Measurements from ENCODE around the gene UQCC5.

UQCC5 gene

GRCh38 chr3:52502808-52503350 is 33.5 kb upstream of the UQCC5 start:
- Histone ChIP-seq H3K36me3 (ENCODE audit: control insufficient read depth, insufficient read depth, low read length) (no peaks in the 10 kb centered on the region), H3K27me3 (replicated peaks; ENCODE audit: control insufficient read depth, insufficient read depth, low read length) (no peaks in the 10 kb centered on the region; the same call in 1 of the 2 replicates), H3K4me3 (replicated peaks; ENCODE audit: low read depth, low read length) (no peak overlapping the region)
- no peak for DNase-seq (ENCODE audit: extremely low read depth, insufficient read length)
- TF ChIP-seq CTCF (IDR thresholded peaks at IDR 0.05; ENCODE audit: insufficient read depth, low read length, poor library complexity, severe bottlenecking): no peak

- TF ChIP-seq CTCF (IDR thresholded peaks at IDR 0.05; ENCODE audit: insufficient read depth, low read length, poor library complexity, severe bottlenecking): no peak
- Histone ChIP-seq H3K27me3 (replicated peaks; ENCODE audit: control insufficient read depth, insufficient read depth, low read length) (no peaks in the 10 kb centered on the region; the same call in 1 of the 2 replicates), H3K36me3 (ENCODE audit: control insufficient read depth, insufficient read depth, low read length) (no peaks in the 10 kb centered on the region), H3K4me3 (replicated peaks; ENCODE audit: low read depth, low read length) (no peak overlapping the region)
- no peak for DNase-seq (ENCODE audit: extremely low read depth, insufficient read length)
These were observed 32.5 kb upstream of the UQCC5 start for GRCh38 chr3:52503788-52504424.

- DNase-seq (ENCODE audit: extremely low read depth, insufficient read length): no peak
- no peaks in the 10 kb centered on the region for H3K36me3 ChIP-seq (ENCODE audit: control insufficient read depth, insufficient read depth, low read length)
- no peak overlapping the region for H3K4me3 ChIP-seq (replicated peaks; ENCODE audit: low read depth, low read length)
- TF ChIP-seq CTCF (IDR thresholded peaks at IDR 0.05; ENCODE audit: insufficient read depth, low read length, poor library complexity, severe bottlenecking): no peak
- no peaks in the 10 kb centered on the region; the same call in 1 of the 2 replicates for H3K27me3 ChIP-seq (replicated peaks; ENCODE audit: control insufficient read depth, insufficient read depth, low read length)
These were observed 31.4 kb upstream of the UQCC5 start for GRCh38 chr3:52504977-52505376.

- TF ChIP-seq CTCF (IDR thresholded peaks at IDR 0.05; ENCODE audit: insufficient read depth, low read length, poor library complexity, severe bottlenecking): no peak
- no peaks in the 10 kb centered on the region; the same call in 1 of the 2 replicates for H3K27me3 ChIP-seq (replicated peaks; ENCODE audit: control insufficient read depth, insufficient read depth, low read length)
- no peak overlapping the region for H3K4me3 ChIP-seq (replicated peaks; ENCODE audit: low read depth, low read length)
- no peaks in the 10 kb centered on the region for H3K36me3 ChIP-seq (ENCODE audit: control insufficient read depth, insufficient read depth, low read length)
- DNase-seq (ENCODE audit: extremely low read depth, insufficient read length): no peak
These were observed 30.0 kb upstream of the UQCC5 start for GRCh38 chr3:52506266-52506966.

GRCh38 chr3:52507359-52507758 is 29.0 kb upstream of the UQCC5 start:
- TF ChIP-seq CTCF (IDR thresholded peaks at IDR 0.05; ENCODE audit: insufficient read depth, low read length, poor library complexity, severe bottlenecking): no peak
- Histone ChIP-seq H3K36me3 (ENCODE audit: control insufficient read depth, insufficient read depth, low read length) (no peaks in the 10 kb centered on the region), H3K27me3 (replicated peaks; ENCODE audit: control insufficient read depth, insufficient read depth, low read length) (no peaks in the 10 kb centered on the region; the same call in 1 of the 2 replicates), H3K4me3 (replicated peaks; ENCODE audit: low read depth, low read length) (no peak overlapping the region)
- DNase-seq (ENCODE audit: extremely low read depth, insufficient read length): no peak
